GM12864 (cell line): ENCODE measurements around the gene BMP6.
"Not testable (repeated sequence)": the region's sequence is repeated elsewhere in the genome, so short reads cannot be mapped to it uniquely, and the experiment has no call there.

ENCODE experiments used
- DNase-seq: peaks from one replicate; pipeline ENCODE4 v3.0.0-alpha.2; 2011; ENCODE audit warnings: low read depth
- H3K4me3 ChIP-seq: 2 replicates; pipeline ENCODE4 v1.5.1; 2011; ENCODE audit warnings: mild to moderate bottlenecking, low read depth, low read length, control low read depth
- CTCF ChIP-seq: IDR thresholded peaks from 2 replicates; pipeline ENCODE4 v1.5.1; 2011; ENCODE audit warnings: low read depth, mild to moderate bottlenecking, moderate library complexity, low read length, control low read depth, inconsistent platforms; ENCODE audit errors: missing control alignments

The BMP6 gene

GRCh38 chr6:7894262-7895124, 168.6 kb downstream of the BMP6 start:
- no peak overlapping the region for H3K4me3 ChIP-seq
- DNase-seq = no peak
- no peak for TF ChIP-seq CTCF

GRCh38 chr6:7895125-7895423, 169.2 kb downstream of the BMP6 start:
- no peak overlapping the region for H3K4me3 ChIP-seq
- no peak for DNase-seq
- no peak for TF ChIP-seq CTCF

- TF ChIP-seq CTCF = no peak
- H3K4me3 ChIP-seq = no peak overlapping the region
- no peak for DNase-seq
Measured at GRCh38 chr6:7896465-7896987, 170.6 kb downstream of the BMP6 start.

- no peak overlapping the region for H3K4me3 ChIP-seq
- TF ChIP-seq CTCF = no peak
- peak; percentile 44 for DNase-seq
Measured at GRCh38 chr6:7897461-7898192, 171.7 kb downstream of the BMP6 start.

- not testable (repeated sequence) for H3K4me3 ChIP-seq, DNase-seq
Measured at GRCh38 chr6:7898193-7898586, 172.3 kb downstream of the BMP6 start.

GRCh38 chr6:7899101-7899888, 173.4 kb downstream of the BMP6 start:
- TF ChIP-seq CTCF = peak; percentile 42
- DNase-seq = no peak
- H3K4me3 ChIP-seq = no peak overlapping the region

- DNase-seq = no peak
- H3K4me3 ChIP-seq = no peak overlapping the region
- no peak for TF ChIP-seq CTCF
Measured at GRCh38 chr6:7899889-7900213, 174.0 kb downstream of the BMP6 start.
